GM18511 (cell line): ENCODE measurements around the gene FAM120B.

Experiments
- ATAC-seq: cut with Tn5 transposase; IDR thresholded peaks from one replicate; pipeline ENCODE4 v1.9.1; 2021; ENCODE audit warnings: mild to moderate bottlenecking, moderate library complexity; ENCODE audit not compliant: unreplicated experiment

FAM120B gene

DNA sequence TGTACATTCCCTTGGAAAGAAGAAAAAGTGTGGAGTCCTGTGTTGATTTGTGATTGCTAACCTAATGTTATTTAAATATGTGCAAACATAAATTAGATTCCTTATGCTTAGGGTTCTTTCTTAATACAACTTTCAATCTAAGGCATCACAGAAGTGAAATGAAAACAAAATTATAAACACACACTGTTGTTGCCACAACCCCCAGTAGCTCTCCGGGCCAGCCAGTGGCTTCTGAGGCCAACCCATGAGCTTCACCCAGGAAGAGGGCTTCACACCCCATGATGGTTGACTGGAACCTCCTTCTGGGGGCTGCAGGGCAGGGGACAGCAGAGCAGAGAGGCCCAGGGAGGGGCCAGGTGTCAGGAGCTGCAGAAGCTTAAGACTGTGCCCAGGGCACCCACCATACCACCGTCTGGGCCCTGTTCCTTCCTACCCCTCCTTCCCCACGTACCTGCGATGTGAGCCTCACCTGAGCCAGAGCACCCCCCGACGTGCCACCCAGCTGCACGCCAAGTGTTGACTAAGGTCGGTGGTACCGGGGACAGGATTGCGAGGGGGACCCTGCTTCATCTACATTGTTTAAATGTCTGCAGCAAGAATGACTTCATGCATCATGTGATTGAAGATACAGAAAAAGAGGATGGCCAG is 110.5 kb downstream of the FAM120B start:
- ATAC-seq: no peak

GRCh38 chr6:170417881-170418280 is 111.3 kb downstream of the FAM120B start:
- no peak for ATAC-seq

GRCh38 chr6:170420283-170420682 is 113.7 kb downstream of the FAM120B start:
- ATAC-seq: no peak

- no peak for ATAC-seq
Observed at GRCh38 chr6:170420791-170421776, 114.5 kb downstream of the FAM120B start.

DNA sequence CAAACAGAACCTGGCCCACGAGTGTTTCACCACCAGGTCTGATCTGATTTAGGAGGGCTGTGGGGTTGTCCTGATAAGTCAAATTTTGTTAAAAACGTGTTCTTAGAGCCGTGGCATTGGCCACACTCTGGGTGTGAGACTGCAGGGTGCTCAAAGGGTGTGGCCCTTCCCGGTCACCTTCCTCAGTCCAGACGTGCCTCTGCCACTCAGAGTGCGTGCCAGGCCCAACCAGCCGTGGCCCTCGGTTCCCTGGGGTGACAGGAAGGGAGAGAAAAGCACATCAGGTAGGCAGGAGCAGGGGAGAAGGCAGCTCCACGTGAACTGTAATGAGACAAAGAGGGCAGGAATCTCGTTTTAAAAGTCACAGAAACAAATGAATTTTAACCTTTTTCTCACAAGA is 115.4 kb downstream of the FAM120B start:
- ATAC-seq: no peak

DNA sequence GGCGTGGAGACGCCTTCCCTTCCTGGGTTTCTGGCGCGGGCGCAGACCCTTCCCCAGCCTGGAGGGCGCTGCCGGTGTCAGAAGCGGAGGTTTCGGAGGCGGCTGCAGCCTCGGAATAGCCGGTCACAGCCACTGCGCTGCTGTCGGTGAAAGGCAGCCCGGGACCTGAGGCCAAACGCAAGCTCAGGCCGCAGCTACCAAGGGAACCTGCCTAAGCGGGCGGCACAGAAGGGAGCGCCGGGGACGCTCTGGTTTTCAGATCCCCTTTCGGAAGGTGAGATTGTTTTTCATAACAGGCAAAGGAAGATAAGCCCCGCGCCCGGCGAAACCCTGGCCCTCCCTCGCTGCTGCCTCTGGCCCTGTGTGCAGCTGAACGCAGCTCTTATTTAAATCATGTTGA is 116.5 kb downstream of the FAM120B start:
- ATAC-seq: no peak

DNA sequence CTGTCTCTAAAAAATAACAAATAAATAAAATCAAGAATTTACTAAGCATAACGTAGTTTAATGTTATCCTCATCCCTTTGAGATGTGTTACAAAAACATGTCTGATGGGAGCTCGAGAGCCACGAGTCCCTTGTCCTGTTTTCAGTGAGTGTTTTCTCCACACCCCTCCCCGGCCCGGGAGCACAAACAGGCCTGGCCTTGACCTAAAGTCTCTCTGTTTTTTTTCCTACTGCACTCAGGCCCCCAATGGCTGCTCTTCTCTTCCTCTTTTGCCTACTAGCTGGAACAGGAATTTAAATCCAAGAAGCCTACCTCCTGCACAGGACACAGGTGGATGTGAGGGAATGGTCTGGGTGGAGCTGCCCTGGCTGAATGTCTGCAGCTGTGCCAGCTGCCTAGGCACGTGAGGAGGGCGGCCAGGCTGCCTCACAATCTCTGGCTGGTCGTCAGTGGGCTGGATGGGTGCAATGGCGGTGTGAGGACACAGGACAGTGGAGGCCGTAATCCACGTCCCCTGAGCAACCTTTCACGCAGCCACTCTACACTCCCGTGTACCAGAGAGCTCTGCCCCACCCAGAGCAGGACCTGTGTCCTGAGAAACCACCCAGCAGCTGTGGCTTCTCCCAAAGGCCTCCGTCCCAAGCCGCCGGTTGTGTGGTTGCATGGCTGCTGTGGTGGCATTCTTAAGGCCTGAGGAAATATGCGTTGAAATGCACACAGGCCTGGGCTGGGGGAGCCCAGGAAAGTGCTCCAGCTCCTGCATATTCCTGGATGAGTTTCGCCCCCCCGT is 117.5 kb downstream of the FAM120B start:
- no peak for ATAC-seq

- ATAC-seq: no peak
Observed at GRCh38 chr6:170424604-170425126, 118.1 kb downstream of the FAM120B start.

DNA sequence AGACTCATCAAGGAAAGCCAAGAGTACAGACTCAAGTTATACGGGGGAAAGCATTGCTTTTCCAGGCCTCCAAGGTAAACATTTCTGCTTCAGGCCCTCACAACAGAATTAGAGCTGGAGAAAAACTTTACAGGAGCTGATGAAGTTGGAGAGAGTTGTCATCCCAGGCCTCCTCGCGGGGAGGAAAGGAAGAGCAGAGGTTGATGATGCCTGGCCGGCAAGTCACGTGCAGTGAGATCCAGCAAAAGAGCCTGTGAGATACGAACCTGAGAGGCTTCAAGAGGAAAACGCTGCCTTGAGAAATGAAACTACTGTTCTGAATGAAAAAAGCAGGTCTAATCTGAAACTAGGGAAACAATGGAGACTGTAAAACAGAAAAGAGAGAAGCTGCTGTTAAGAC is 122.9 kb downstream of the FAM120B start:
- ATAC-seq: no peak

- ATAC-seq: no peak
Observed at GRCh38 chr6:170433163-170434116, 126.9 kb downstream of the FAM120B start.

DNA sequence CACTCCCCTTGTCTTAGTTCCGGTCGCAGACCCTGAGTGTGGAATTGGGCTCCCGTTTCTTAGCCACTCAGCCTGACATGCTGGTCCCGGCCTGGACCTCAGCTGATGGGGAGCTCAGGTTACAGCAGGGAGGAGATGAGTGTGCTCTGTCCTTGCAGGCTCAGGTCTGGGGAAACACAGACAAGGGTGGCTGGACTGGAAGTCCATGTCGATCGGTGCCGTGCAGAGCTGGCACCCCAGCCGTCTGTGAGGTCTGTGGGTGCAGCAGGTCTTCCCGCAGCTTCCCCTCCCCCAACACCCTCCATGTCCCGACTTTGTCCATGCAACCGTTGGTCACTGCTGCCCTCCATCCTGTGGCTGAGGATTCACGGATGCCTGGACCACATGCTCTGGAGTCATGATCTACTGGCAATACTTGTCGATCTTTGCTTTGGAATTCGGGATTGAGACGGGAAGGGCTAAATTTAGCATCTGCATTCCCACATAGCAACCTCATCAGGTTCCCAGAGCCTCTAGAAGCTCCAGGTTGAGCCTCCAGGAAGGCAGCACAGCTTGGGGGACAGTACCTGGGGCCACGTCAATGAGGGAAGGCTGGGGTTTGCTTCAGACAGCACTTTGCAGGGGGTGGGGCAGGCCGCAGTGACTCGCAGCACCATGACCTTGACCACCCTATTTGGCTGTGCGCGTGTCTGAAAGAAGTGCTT is 127.7 kb downstream of the FAM120B start:
- no peak for ATAC-seq

- no peak for ATAC-seq
Observed at GRCh38 chr6:170434821-170435155, 128.2 kb downstream of the FAM120B start.

DNA sequence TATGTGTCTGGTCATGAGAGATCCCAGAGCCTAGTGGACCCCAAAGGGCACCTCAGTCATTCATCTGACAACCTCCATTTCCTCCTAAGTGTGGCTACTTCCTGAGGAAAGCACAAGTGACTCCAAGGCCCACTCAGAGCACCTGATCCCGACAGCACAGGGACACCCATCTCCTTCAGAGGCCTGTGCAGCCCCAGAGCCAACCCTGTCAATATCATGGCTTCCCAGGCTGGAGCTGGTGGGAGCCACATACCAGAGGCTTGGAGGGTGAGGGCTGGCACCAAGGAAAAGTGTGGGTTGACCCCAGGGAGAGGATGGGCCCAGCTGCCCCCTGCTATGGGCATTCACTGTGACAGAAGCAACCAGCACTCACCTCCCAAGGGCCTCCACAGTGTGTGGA is 129.2 kb downstream of the FAM120B start:
- ATAC-seq: no peak

- ATAC-seq: no peak
Observed at GRCh38 chr6:170436209-170436809, 129.8 kb downstream of the FAM120B start.

- no peak for ATAC-seq
Observed at GRCh38 chr6:170437719-170438401, 131.3 kb downstream of the FAM120B start.

DNA sequence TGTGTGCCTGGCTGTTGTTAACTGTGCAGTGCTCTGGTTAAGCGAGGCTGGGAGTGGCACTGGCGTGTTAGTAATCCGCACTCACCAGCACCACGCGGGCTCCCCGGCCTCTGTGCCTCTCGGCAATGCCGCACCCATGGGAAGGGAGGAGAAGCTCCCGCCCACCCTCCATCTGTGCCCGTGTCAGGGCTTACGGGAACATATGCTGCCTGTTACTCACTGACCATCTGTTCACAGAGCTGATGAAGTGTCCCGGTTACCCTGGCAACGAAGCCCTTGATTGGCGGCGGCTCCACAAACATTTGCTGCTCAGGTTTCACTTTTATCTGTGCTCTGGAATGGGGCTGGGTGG is 131.8 kb downstream of the FAM120B start:
- ATAC-seq: peak; percentile 99

- ATAC-seq: no peak
Observed at GRCh38 chr6:170438861-170439260, 132.3 kb downstream of the FAM120B start.
